ENCODE measurements around the gene EMP2.

DNA sequence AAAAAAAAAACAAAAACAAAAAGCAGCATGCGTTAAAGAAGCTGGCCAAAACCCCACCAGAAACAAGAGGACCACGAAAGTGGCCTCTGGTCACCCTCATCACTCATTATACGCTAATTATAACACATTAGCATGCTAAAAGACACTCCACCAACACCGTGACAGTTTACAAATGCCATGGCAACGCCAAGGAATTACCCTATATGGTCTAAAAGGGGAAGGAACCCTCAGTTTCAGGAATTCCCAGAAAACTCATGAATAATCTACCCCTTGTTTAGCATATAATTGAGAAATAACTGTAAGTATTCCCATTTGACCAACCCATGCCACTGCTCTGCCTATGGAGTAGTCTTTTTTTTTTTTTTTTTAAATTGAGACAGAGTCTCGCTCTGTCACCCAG, 77.6 kb downstream of the EMP2 start:
- TF ChIP-seq, protein P1, sequence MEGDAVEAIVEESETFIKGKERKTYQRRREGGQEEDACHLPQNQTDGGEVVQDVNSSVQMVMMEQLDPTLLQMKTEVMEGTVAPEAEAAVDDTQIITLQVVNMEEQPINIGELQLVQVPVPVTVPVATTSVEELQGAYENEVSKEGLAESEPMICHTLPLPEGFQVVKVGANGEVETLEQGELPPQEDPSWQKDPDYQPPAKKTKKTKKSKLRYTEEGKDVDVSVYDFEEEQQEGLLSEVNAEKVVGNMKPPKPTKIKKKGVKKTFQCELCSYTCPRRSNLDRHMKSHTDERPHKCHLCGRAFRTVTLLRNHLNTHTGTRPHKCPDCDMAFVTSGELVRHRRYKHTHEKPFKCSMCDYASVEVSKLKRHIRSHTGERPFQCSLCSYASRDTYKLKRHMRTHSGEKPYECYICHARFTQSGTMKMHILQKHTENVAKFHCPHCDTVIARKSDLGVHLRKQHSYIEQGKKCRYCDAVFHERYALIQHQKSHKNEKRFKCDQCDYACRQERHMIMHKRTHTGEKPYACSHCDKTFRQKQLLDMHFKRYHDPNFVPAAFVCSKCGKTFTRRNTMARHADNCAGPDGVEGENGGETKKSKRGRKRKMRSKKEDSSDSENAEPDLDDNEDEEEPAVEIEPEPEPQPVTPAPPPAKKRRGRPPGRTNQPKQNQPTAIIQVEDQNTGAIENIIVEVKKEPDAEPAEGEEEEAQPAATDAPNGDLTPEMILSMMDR (IDR thresholded peaks at IDR 0.05; ENCODE audit: low read depth, low read length, poor library complexity, severe bottlenecking): no peak
- TF ChIP-seq EZH2phosphoT487 (IDR thresholded peaks at IDR 0.05; ENCODE audit: borderline replicate concordance, low read length): no peak
